ENCODE data around the gene INTS6. TPM values are rescaled to one million over a fixed set of nuclear protein-coding genes. Genes with fewer than 3 reads are reported as not detected.

Gene INTS6
- total and polyA plus RNA-seq, 2 of the 4 experiments (the other 2 are of a cell fraction), result 12.9 to 42.3 TPM

DNA sequence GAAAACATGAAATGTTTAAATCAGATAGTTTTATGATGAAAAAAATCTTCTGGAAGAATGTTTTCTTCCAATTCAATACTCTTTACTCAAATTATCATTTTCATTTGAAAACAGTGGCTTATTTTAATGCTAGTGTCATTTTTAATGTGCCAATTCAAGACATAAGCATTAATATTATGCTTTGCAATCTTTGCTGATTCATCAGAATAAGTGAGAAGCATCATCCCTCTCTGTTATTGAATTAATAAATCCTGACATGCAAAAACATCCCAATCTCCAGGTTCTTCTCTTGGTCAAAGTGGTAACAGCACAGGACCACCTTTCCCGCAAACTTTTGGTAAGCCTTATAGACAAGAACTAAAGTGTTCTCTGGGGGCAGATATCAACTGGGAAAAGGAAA, 3.8 kb downstream of the INTS6 start:
- no TSS peak for BruUV-seq (replicated peaks)
- Histone ChIP-seq H2BK15ac (ENCODE audit: low read depth, low read length) (no peak overlapping the region), H2AK5ac (ENCODE audit: low read depth, low read length) (no peak overlapping the region), H3K27me3 (ENCODE audit: control insufficient read depth, insufficient read depth, low read length) (no peaks in the 10 kb centered on the region), H3K4me3 (ENCODE audit: insufficient read depth, low read depth, low read length) (no peak overlapping the region), H2AFZ (replicated peaks; ENCODE audit: low read length, poor library complexity) (no peak overlapping the region), H3K4ac (ENCODE audit: low read depth, low read length) (no peak overlapping the region), H3K4me2 (ENCODE audit: low read depth, low read length) (no peak overlapping the region), H4K91ac (ENCODE audit: insufficient read depth, low read depth, low read length) (no peak overlapping the region), H3K9ac (ENCODE audit: low read depth, low read length) (no peak overlapping the region), H3K27ac (ENCODE audit: insufficient read depth, low read length) (no peak overlapping the region), H3K18ac (ENCODE audit: low read depth, low read length) (no peak overlapping the region), H3K79me1 (ENCODE audit: low read depth in 1 of 2, low read length in 2 of 2) (peaks cover 10 to 27% of the 10 kb centered on the region in 2 experiments; a peak in 3 of 4 replicates), H3K36me3 (ENCODE audit: control insufficient read depth, insufficient read depth, low read length) (no peaks in the 10 kb centered on the region; the same call in 1 of the 2 replicates), H4K8ac (ENCODE audit: low read depth in 2 of 2, low read length in 2 of 2) (no peak overlapping the region), H3K56ac (ENCODE audit: extremely low read depth, insufficient read depth, low read length) (no peak overlapping the region), H3K9me1 (ENCODE audit: insufficient read depth, low read length) (no peaks in the 10 kb centered on the region), H3K14ac (replicated peaks; ENCODE audit: low read depth, low read length) (no peak overlapping the region), H2BK20ac (ENCODE audit: low read depth, low read length) (no peak overlapping the region), H4K20me1 (ENCODE audit: insufficient read depth, low read length) (no peaks in the 10 kb centered on the region), H3K23ac (ENCODE audit: low read depth, low read length) (no peak overlapping the region), H3K9me3 (ENCODE audit: control insufficient read depth, insufficient read depth, low read length) (no peaks in the 10 kb centered on the region), H2BK5ac (ENCODE audit: low read depth, low read length, poor library complexity, severe bottlenecking) (no peak overlapping the region), H3K4me1 (ENCODE audit: control insufficient read depth, insufficient read depth, low read length) (peaks cover under 1% of the 10 kb centered on the region; the same call in 1 of the 2 replicates), H4K5ac (ENCODE audit: low read depth, low read length) (no peak overlapping the region), H2BK120ac (ENCODE audit: low read depth, low read length) (no peak overlapping the region), H2AK9ac (replicated peaks; ENCODE audit: low read depth, low read length, poor library complexity) (no peak overlapping the region)
- POLR2A ChIA-PET (ENCODE audit: unreplicated experiment), result no interaction called here
- CTCF ChIA-PET, result no interaction called here
- intact Hi-C loops (cut with micrococcal nuclease), result no loop called here
- no peak for DNase-seq
- dilution Hi-C loops (cut with HindIII; ENCODE audit: low sequenced_read_pairs, unreplicated experiment), result no loop called here
- in situ Hi-C loops (cut with MboI; ENCODE audit: low sequenced_read_pairs), result loop anchor here (10.0 kb wide), 2 partner anchors 136 to 286 kb away; partner anchors contain the start of gene WDFY2
- ATAC-seq (ENCODE audit: low read depth), result no peak
- WGBS, 2 experiments (ENCODE audit: extremely low coverage in 2 of 2, insufficient read length in 1 of 2), result no CpG with 5 or more reads among the region's 1 CpG
- TF ChIP-seq, protein P1, sequence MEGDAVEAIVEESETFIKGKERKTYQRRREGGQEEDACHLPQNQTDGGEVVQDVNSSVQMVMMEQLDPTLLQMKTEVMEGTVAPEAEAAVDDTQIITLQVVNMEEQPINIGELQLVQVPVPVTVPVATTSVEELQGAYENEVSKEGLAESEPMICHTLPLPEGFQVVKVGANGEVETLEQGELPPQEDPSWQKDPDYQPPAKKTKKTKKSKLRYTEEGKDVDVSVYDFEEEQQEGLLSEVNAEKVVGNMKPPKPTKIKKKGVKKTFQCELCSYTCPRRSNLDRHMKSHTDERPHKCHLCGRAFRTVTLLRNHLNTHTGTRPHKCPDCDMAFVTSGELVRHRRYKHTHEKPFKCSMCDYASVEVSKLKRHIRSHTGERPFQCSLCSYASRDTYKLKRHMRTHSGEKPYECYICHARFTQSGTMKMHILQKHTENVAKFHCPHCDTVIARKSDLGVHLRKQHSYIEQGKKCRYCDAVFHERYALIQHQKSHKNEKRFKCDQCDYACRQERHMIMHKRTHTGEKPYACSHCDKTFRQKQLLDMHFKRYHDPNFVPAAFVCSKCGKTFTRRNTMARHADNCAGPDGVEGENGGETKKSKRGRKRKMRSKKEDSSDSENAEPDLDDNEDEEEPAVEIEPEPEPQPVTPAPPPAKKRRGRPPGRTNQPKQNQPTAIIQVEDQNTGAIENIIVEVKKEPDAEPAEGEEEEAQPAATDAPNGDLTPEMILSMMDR (conservative IDR thresholded peaks at IDR 0.05; ENCODE audit: low read depth, low read length), result no peak
- TF ChIP-seq MAFK (IDR thresholded peaks at IDR 0.05; ENCODE audit: low read depth, low read length), result peak; percentile 93
